ENCODE results near the gene CTNNA3.

Gene CTNNA3

DNA sequence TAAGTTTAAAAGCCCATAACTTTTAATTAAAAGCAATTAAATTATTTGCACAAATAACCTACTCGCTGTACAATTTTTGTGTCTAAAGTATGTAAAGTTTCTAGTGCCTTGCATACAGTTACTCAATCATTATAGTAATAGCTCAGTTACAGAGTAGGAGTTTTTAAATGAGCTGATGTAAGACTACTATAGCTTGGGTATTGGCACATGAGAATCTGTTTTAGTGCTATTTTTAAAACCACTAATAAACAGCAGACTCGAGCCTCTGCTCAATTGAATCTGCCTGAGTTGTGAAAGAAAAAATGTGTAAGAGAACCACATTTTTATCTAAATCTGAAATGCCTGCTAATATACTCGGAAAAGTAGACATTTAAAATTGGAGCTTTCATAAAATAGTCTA, 31.1 kb downstream of the CTNNA3 start:
- no peak for DNase-seq

DNA sequence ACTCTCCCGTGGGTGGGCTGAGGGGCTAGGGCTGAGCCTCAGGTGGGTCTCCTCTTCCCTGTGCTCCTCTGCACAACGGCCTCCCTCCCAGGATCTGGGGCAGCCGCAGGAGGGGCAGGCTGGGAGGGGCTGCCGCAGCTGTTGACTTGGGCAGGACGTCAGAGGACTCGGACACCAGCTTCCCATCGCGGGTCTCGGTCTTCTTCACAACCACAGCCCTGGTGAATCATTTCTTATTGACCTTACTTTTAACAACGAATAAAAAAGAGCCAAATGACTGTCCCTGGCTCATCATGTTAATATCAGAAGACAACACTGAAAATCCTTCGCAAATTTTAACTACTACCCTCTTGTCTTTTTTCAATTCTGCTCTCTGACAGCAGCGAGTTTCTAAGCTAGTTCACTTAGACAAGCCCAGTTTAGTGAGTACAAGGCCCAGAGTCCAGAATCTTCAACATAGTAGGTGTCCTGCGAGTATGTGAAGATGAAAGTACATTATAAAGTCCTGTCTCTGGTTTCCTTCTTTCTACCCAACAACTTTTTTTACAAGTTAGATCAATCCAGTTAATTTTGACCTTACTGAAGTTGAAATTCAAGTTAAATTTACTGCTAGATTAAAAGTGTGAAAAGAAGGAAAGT, 32.4 kb downstream of the CTNNA3 start:
- no peak for DNase-seq

DNA sequence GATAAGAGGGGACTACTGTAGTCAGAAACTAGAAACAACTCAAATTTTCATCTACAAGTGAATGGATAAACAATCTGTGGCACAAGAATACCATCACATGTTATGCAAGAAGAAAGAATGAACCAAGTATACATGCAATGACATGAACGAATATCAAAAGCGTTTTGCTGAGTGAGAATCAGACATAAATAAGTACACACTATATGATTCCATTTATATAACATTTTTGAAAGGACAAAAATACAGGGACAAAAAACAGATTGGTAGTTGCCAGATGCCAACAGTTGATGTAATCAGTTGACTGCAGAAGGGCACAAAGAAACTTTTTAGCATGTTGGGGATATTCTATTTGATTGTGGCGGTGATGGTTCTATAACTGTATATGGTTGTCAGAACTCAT, 33.6 kb downstream of the CTNNA3 start:
- no peak for DNase-seq

DNA sequence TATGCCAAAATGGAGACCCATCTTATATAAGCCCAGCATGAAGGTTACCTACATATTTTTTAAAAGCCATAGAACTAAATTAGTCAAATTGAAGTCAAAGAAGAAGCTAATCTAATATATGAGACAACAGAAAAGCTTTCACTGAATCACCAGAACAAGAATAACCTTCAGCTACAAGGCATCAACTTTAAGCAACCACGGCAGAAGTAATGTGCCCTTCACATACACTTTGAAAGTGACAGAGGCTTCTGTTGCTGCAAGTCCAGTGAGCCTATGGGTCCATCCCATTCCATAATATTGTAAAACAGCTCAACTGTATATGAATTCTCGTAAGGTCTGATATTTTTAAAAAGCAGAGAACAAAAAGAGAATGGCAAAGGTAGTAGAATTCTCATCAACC, 36.5 kb downstream of the CTNNA3 start:
- no peak for DNase-seq

DNA sequence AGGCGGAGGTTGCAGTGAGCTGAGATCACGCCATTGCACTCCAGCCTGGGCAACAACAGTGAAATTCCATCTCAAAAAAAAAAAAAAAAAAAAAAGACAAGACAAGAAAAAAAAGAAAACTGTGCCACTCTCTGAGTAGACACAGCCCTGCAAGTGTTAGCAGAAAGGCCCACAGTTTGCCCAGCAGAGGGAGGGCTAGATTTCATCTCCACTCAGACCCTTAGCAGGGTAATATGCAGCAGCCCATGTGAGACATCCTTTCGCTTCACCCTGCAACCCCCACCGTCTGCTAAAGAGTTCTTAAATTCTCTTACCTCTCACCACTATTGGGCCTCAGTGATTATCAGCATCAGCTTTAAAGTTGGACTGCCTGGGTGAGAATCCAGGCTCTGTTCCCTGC, 38.2 kb downstream of the CTNNA3 start:
- no peak for DNase-seq

- no peak for DNase-seq
Observed at GRCh38 chr10:67650558-67650957, 45.4 kb downstream of the CTNNA3 start.

DNA sequence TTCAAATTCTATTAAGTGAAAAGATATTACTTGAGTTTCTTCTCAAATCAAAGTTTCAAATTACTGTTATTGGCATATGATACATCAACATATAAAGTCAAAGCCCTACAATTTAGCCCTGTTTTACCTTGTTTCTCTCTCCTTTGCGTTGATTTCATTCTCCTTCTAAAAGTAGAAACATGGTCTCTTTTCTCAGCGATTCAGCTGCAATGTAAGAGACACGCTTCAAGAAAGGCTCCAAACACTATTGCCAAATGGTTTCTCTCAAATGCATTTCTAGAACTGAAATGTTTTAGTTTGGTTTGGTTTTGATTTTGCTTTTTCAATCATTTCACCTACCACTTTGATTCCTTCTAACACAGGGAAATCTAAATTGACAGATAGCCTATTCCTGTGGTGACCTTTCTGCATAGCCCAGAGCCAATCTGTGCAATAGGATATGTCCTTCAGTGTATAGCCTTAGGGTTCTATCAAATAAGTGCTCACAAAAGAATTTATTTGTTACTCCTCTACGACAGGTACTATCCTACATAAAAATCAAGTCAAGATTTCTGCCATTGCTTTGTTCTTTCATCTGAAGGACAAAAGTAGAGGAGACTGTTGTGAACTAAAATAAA, 47.3 kb downstream of the CTNNA3 start:
- DNase-seq, result no peak

DNA sequence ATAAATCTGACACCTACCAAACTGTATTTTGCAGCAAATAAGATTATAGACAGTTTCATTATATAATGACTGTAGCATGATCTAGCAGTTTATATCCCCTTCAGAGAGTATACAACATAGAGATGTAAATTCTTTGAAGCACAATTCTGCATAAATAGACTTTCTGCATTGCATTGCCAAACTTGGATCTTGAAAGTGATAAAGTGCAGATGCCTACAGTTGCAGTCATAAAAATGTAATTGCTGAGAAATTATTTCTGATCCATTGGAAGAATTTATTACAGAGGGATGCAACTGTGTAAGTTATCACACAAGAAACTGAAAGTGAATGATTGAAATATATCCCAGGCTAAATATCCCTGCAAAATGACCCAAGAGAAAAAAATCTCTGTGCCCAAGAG, 65.1 kb downstream of the CTNNA3 start:
- no peak for DNase-seq

DNA sequence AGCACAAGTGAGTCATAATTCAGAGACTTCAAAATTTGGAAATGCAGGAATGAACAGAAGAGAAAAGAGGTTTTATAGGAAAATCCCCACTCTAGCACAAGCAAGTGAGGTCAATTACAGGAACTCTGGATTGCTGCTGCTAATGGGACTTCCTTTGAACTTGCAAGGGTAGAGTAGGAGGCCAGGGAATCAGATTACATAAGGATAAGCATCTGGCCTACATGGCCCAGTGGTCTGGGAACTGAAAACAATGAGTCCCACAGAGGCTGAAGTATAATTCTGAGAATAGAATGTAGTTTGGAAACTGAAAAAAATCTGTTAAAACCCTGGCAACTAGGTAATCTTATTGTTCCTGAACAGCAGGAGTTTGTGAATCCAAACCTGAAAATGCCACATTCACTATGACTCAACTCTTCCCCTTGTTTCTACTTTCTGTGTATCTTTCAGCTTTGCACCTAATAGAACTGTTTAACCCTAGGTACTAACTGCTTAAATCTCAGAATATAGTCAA, 66.5 kb downstream of the CTNNA3 start:
- peak in 1 of 5 experiments; percentile 8 for DNase-seq

- peak in 1 of 5 experiments; percentile 8 for DNase-seq
Observed at GRCh38 chr10:67622984-67623383, 73.0 kb downstream of the CTNNA3 start.

- DNase-seq, result no peak
Observed at GRCh38 chr10:67622511-67622910, 73.5 kb downstream of the CTNNA3 start.

- DNase-seq, result no peak
Observed at GRCh38 chr10:67621834-67622233, 74.2 kb downstream of the CTNNA3 start.

DNA sequence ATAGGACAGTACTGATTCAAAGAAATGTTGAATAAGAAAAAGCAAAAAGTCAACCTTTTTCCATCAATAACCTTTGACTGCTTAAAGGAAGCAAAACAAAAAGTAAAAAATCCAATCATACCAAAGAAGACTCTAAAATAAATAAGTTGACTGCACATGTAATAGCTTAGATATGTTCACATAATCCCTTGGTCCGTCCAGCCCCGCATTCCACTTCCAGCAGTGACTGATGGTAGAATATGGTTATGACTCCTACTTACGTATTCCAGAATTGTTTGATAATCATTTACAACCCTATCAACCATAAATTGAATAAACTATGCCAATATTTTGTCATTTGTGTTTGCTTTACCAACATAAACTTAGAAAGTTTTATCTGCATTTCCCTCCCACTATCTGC, 77.9 kb downstream of the CTNNA3 start:
- DNase-seq, result no peak

DNA sequence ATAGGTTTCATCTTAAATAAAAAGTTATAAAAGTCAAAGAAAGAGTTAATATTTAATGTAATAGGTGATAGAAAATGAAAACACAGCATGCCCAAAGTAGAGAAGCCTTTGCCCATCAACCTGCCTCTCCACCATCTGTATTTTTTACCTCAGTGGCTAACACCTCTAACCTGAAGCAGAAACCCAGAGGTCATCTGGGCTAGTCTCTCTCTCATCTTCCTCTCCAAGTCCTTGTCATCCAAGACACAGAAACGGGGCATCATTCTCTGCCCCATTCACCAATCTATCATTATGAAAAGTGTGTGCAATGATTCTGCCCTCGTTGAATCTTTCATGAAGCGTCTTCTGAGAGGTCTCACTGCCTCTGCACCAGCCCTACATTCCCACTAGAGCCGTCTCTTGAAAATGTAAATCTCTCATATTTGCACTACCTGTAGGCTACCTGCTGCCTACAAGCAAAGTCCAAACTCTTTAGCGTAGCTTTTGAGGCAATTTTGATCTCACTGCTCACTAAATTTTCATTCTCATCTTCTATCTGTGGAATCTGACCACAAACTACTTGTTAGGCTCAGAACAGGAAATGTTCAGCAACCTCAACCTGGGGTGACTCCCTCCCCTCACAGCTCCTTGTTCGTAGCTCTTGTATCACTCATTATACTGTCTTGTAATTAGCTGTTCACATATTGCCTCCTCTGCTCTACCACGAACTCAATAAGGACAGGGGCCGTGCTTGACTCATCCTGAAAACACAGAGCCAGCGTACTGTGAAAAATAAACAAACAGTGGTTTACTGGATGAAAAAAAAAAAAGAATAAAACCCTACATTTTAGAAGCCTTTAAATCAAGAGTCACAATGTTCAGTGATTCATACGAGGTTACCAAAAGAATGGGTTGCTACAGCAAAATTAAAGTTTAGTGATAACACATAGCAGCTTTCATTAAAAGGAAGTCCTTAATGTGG, 83.1 kb downstream of the CTNNA3 start:
- peak in 4 of 5 experiments; percentile 40 to 99 (median 55) for DNase-seq

GRCh38 chr10:67612176-67612575, 83.8 kb downstream of the CTNNA3 start:
- no peak for DNase-seq

DNA sequence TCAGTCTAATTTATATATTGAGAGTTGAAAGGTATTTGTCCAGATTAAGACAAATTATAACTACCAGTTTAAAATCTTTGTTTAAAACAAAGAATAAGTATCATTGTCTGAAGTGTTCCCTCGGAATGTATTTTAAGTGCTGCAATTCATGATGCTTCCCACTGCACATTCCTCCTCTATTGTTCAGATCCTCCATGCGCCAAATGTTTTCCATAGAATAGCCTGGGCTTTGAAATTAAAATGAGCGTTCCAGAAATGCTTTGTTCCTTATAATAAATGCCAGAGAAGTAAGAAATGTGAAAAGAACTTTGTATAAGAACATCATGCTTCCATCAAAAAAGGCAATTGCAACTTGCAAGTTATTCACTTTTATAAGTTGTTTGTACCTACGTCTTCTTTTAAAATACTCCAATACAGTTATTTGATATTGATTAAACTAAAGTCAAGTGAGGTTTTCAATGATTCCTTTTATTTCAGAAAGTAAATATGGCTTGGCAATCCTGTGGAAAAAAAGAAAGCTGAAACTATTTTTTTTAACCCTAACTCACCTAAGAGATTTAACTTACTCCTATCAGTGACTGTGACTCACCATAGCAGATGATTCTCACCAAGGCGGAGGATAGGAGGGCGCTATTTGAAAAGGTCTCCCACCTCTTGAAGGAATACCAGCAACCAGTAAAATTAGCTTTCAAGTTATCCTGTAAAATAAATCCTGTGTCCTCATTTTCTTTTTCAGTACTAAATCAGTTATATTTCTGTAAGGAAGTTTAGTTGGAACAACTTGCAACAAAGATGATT, 85.8 kb downstream of the CTNNA3 start:
- DNase-seq, result no peak

DNA sequence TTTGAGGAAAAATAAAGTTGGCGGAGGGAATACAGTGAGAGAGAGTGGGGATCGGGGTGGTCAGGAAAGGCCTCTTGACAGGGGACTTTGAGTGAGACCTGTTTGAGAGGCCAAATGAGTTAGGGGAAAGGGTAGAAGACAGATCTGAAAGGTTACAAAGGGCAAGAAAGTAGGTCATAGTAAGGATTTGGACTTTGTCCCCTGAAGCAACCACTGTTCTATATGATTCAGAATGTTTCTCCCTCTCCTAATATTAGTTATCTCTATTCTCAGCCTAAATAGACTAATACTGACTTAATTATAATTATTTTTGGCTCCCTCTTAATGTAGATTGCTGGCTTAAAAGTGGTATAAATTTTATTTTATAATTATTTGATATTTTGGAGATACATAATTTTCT, 88.0 kb downstream of the CTNNA3 start:
- no peak for DNase-seq

- DNase-seq, result peak in 1 of 5 experiments; percentile 9
Observed at GRCh38 chr10:67607472-67607871, 88.5 kb downstream of the CTNNA3 start.

GRCh38 chr10:67606572-67606971, 89.4 kb downstream of the CTNNA3 start:
- DNase-seq, result no peak

GRCh38 chr10:67603701-67604100, 92.3 kb downstream of the CTNNA3 start:
- no peak for DNase-seq

DNA sequence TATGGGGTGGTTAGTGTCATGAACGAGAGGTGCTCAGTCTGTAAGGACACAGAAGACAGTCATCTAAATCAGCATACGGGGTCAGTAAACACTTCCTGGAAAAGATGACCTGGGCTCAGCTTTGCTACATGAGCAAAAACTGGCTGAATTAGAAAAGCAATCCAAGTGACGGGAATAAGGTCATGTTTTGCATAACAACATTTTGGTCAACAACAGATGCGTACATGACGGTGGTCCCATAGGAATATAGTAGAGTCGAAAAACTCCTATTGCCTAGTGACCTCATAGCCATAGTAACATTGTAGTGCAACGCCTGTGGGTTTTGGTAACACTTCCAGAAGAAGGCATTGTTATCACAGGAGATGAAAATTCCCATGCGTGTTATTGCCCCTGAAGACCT, 92.9 kb downstream of the CTNNA3 start:
- DNase-seq, result no peak

GRCh38 chr10:67602268-67602950, 93.6 kb downstream of the CTNNA3 start:
- no peak for DNase-seq

Measured in T-helper 2 cell (primary cell).